Neuronal stem cell (in vitro differentiated cells): Measurements from ENCODE around the gene KIRREL2. TPM values are rescaled to one million over a fixed set of nuclear protein-coding genes. Genes with fewer than 3 reads are reported as not detected.
A peak's percentile ranks its signal among the peaks of the same experiment; 100 is the strongest.

Experiments used
- DNase-seq: peaks from one replicate; pipeline ENCODE4 v3.0.0-alpha.2; 2013; ENCODE audit warnings: low spot score
- H2AFZ ChIP-seq: one replicate; pipeline ENCODE4 v1.6.1; 2013; ENCODE audit warnings: mild to moderate bottlenecking, low read length, inconsistent platforms
- H2AK5ac ChIP-seq: 2 replicates; pipeline ENCODE4 v1.6.1; 2013; ENCODE audit warnings: low read depth, mild to moderate bottlenecking, inconsistent platforms, low read length, moderate library complexity, mixed read lengths
- H2BK120ac ChIP-seq: 2 replicates; pipeline ENCODE4 v1.6.1; 2013; ENCODE audit warnings: low read depth, mild to moderate bottlenecking, inconsistent platforms, low read length, moderate library complexity, mixed read lengths
- H2BK12ac ChIP-seq: one replicate; pipeline ENCODE4 v1.6.1; 2013; ENCODE audit warnings: low read length, inconsistent platforms
- H2BK15ac ChIP-seq: 2 replicates; pipeline ENCODE4 v1.6.1; 2013; ENCODE audit warnings: mild to moderate bottlenecking, low read length, inconsistent platforms, mixed read lengths
- H2BK5ac ChIP-seq: one replicate; pipeline ENCODE4 v1.6.1; 2013; ENCODE audit warnings: inconsistent platforms, mild to moderate bottlenecking, low read length, moderate library complexity
- H3K14ac ChIP-seq: one replicate; pipeline ENCODE4 v1.6.1; 2013; ENCODE audit warnings: low read length, inconsistent platforms
- H3K18ac ChIP-seq: 2 replicates; pipeline ENCODE4 v1.6.1; 2013; ENCODE audit warnings: low read length, inconsistent platforms
- H3K23ac ChIP-seq: 2 replicates; pipeline ENCODE4 v1.6.1; 2013; ENCODE audit warnings: low read depth, mild to moderate bottlenecking, mixed read lengths, low read length, inconsistent platforms; ENCODE audit not compliant: poor library complexity
- H3K27ac ChIP-seq: replicated peaks from 3 replicates; pipeline ENCODE4 v1.5.1; 2013; ENCODE audit warnings: low read length, inconsistent platforms
- H3K27me3 ChIP-seq, 3 experiments: 2 replicates each; pipeline ENCODE4 v1.6.1; 2013; ENCODE audit warnings: low read length in 3 of 3, mild to moderate bottlenecking in 2 of 3, inconsistent platforms in 1 of 3, low read depth in 1 of 3, mixed read lengths in 1 of 3, moderate library complexity in 1 of 3; ENCODE audit not compliant: control insufficient read depth in 3 of 3, insufficient read depth in 3 of 3
- H3K36me3 ChIP-seq, 2 donors: replicated peaks in 1 of 2; 2 replicates each; pipeline ENCODE4 v1.6.1; 2013; ENCODE audit warnings: low read length in 2 of 2; ENCODE audit not compliant: control insufficient read depth in 2 of 2, insufficient read depth in 2 of 2
- H3K4ac ChIP-seq: 2 replicates; pipeline ENCODE4 v1.6.1; 2013; ENCODE audit warnings: inconsistent platforms, mild to moderate bottlenecking, low read length, moderate library complexity
- H3K4me1 ChIP-seq, 2 donors: 1 replicate in 1 of 2; 2 replicates in 1 of 2; pipeline ENCODE4 v1.6.1; 2013; ENCODE audit warnings: low read length in 2 of 2, low read depth in 1 of 2; ENCODE audit not compliant: control insufficient read depth in 2 of 2, insufficient read depth in 1 of 2
- H3K4me2 ChIP-seq: one replicate; pipeline ENCODE4 v1.6.1; 2013; ENCODE audit warnings: mild to moderate bottlenecking, low read length, inconsistent platforms; ENCODE audit not compliant: insufficient read depth, poor library complexity, severe bottlenecking
- H3K4me3 ChIP-seq, 2 donors: 2 replicates each; pipeline ENCODE4 v1.5.1; 2013; ENCODE audit warnings: low read length in 2 of 2, mild to moderate bottlenecking in 2 of 2, inconsistent platforms in 1 of 2, moderate library complexity in 1 of 2
- H3K79me1 ChIP-seq: one replicate; pipeline ENCODE4 v1.6.1; 2013; ENCODE audit warnings: low read depth, mild to moderate bottlenecking, inconsistent platforms, low read length, moderate library complexity
- H3K9ac ChIP-seq: one replicate; pipeline ENCODE4 v1.6.1; 2013; ENCODE audit warnings: mild to moderate bottlenecking, low read depth, low read length, inconsistent platforms; ENCODE audit not compliant: poor library complexity
- H3K9me3 ChIP-seq, 2 donors: replicated peaks in 1 of 2; 2 replicates each; pipeline versions ENCODE3 to v1.6.1; 2013; ENCODE audit warnings: low read length in 2 of 2, mild to moderate bottlenecking in 2 of 2, inconsistent platforms in 1 of 2, low read depth in 1 of 2, mixed read lengths in 1 of 2, moderate library complexity in 1 of 2; ENCODE audit not compliant: control insufficient read depth in 2 of 2, insufficient read depth in 1 of 2
- H4K8ac ChIP-seq: one replicate; pipeline ENCODE4 v1.6.1; 2013; ENCODE audit warnings: low read depth, mild to moderate bottlenecking, inconsistent platforms, low read length, moderate library complexity
- H4K91ac ChIP-seq: one replicate; pipeline ENCODE4 v1.6.1; 2013; ENCODE audit warnings: low read length, low read depth, mild to moderate bottlenecking, inconsistent platforms; ENCODE audit not compliant: poor library complexity
- WGBS, 2 donors: extraction: QIAGEN DNeasy Blood & Tissue Kit; methylation state at CpG; one replicate each; pipeline ENCODE4 v1.1.7; 2013; ENCODE audit warnings: missing lambda C conversion rate in 2 of 2, mixed read lengths in 1 of 2; ENCODE audit not compliant: insufficient read length in 2 of 2, insufficient replicate concordance in 1 of 2; ENCODE audit errors: extremely low coverage in 2 of 2; 5-methylcytosine and 5-hydroxymethylcytosine counted together
- polyA plus RNA-seq, 2 experiments: library from polyadenylated mRNA; stranded (reverse); fragments of 200-250 nt; gene quantifications; one replicate each; pipeline ENCODE4 v1.2.3, GENCODE V29; 2013

Gene KIRREL2
- 7.2 TPM for polyA plus RNA-seq (2013, experiment 1 of 2)
- polyA plus RNA-seq (2013, experiment 2 of 2): 7.3 TPM

- peak within 1 kb of the TSS; percentile 86 for H3K9ac ChIP-seq
- peak within 1 kb of the TSS; percentile 78 for H3K14ac ChIP-seq
- no peak within 1 kb of the TSS for H4K8ac ChIP-seq
- H4K91ac ChIP-seq: no peak within 1 kb of the TSS
- no peaks in the 10 kb centered on the region for H3K36me3 ChIP-seq
- peak within 1 kb of the TSS; percentile 2 for H2BK5ac ChIP-seq
- H3K27me3 ChIP-seq: peaks cover 0 to 34% (median 7%) of the 10 kb centered on the region in 3 experiments
- peaks cover 28 to 36% of the 10 kb centered on the region in 2 donors for H3K4me1 ChIP-seq
- no peaks in the 10 kb centered on the region for H3K79me1 ChIP-seq
- peak within 1 kb of the TSS; percentile 13 for H2BK120ac ChIP-seq
- no peaks in the 10 kb centered on the region for H3K9me3 ChIP-seq
- peak within 1 kb of the TSS; percentile 99 for H2AFZ ChIP-seq
- no peak within 1 kb of the TSS for H3K23ac ChIP-seq
- peak within 1 kb of the TSS; percentile 17 for H2BK15ac ChIP-seq
- no CpG with 5 or more reads among the region's 42 CpGs for WGBS, 2 donors
- H2BK12ac ChIP-seq: no peak within 1 kb of the TSS
- H3K4me3 ChIP-seq: peak within 1 kb of the TSS; percentile 57 to 86
- DNase-seq: peak; percentile 63
- H3K4me2 ChIP-seq: peak within 1 kb of the TSS; percentile 64
- peak within 1 kb of the TSS; percentile 73 for H3K27ac ChIP-seq
- H3K18ac ChIP-seq: peak within 1 kb of the TSS; percentile 97
- H3K4ac ChIP-seq: peak within 1 kb of the TSS; percentile 17
- H2AK5ac ChIP-seq: peak within 1 kb of the TSS; percentile 11
Observed at GRCh38 chr19:35856546-35857149, at the start of gene KIRREL2. Gene KIRREL2 (plus strand): TSS chr19:35856911. CDS start chr19:35857120, 209 bp downstream.

GRCh38 chr19:35807633-35808032 is 49.1 kb upstream of the KIRREL2 start:
- peaks cover 0 to 12% (median 0%) of the 10 kb centered on the region in 3 experiments for H3K27me3 ChIP-seq
- no peaks in the 10 kb centered on the region for H3K9me3 ChIP-seq
- peaks cover 4% of the 10 kb centered on the region for H3K79me1 ChIP-seq
- H2BK12ac ChIP-seq: no peak overlapping the region
- H3K4me1 ChIP-seq: no peaks in the 10 kb centered on the region
- DNase-seq: no peak
- H2AK5ac ChIP-seq: no peak overlapping the region
- no peak overlapping the region for H3K18ac ChIP-seq
- no peaks in the 10 kb centered on the region for H3K36me3 ChIP-seq
- no peak overlapping the region for H3K14ac ChIP-seq
- no peak overlapping the region for H2BK120ac ChIP-seq
- no peak overlapping the region for H2BK5ac ChIP-seq
- no CpG with 5 or more reads among the region's 5 CpGs for WGBS, 2 donors
- H2BK15ac ChIP-seq: no peak overlapping the region
- H3K9ac ChIP-seq: no peak overlapping the region
- no peak overlapping the region for H2AFZ ChIP-seq
- no peak overlapping the region for H3K4me3 ChIP-seq
- no peak overlapping the region for H4K8ac ChIP-seq
- H3K23ac ChIP-seq: no peak overlapping the region
- H3K27ac ChIP-seq: no peak overlapping the region
- no peak overlapping the region for H3K4ac ChIP-seq
- H3K4me2 ChIP-seq: no peak overlapping the region
- no peak overlapping the region for H4K91ac ChIP-seq

- Histone ChIP-seq H2AFZ (no peak overlapping the region), H4K8ac (no peak overlapping the region), H3K4ac (no peak overlapping the region), H3K36me3 (no peaks in the 10 kb centered on the region), H3K9me3 (no peaks in the 10 kb centered on the region), H2BK12ac (no peak overlapping the region), H3K23ac (peak overlapping the region; percentile 65), H3K27ac (no peak overlapping the region), H3K27me3 (peaks cover 0 to 11% (median 0%) of the 10 kb centered on the region in 3 experiments), H3K4me3 (no peak overlapping the region), H3K18ac (peak overlapping the region; percentile 76), H3K79me1 (peaks cover 1% of the 10 kb centered on the region), H2BK120ac (no peak overlapping the region), H3K4me2 (no peak overlapping the region), H3K9ac (peak overlapping the region; percentile 44), H3K4me1 (no peaks in the 10 kb centered on the region), H3K14ac (peak overlapping the region; percentile 71), H2BK15ac (peak overlapping the region; percentile 49), H2BK5ac (peak overlapping the region; percentile 66), H2AK5ac (no peak overlapping the region), H4K91ac (no peak overlapping the region)
- DNase-seq: no peak
- no CpG with 5 or more reads among the region's 18 CpGs for WGBS, 2 donors
Observed at GRCh38 chr19:35811317-35812219, 45.1 kb upstream of the KIRREL2 start.
